ENCODE measurements around the gene ARPP21.

Gene ARPP21

GRCh38 chr3:35663471-35663870 lies 24.1 kb downstream of the ARPP21 start:
- no peak for TF ChIP-seq CTCF (IDR thresholded peaks at IDR 0.05; ENCODE audit: low read depth, low read length)
- H3K4me3 ChIP-seq (ENCODE audit: low read depth, low read length) = no peak overlapping the region

- TF ChIP-seq CTCF (IDR thresholded peaks at IDR 0.05; ENCODE audit: low read depth, low read length) = no peak
- no peak overlapping the region for H3K4me3 ChIP-seq (ENCODE audit: low read depth, low read length)
Measured at GRCh38 chr3:35664460-35664919, 25.2 kb downstream of the ARPP21 start.

- TF ChIP-seq CTCF (IDR thresholded peaks at IDR 0.05; ENCODE audit: low read depth, low read length) = no peak
Measured at GRCh38 chr3:35665390-35666055, 26.2 kb downstream of the ARPP21 start.

GRCh38 chr3:35666888-35667287 lies 27.6 kb downstream of the ARPP21 start:
- TF ChIP-seq CTCF (IDR thresholded peaks at IDR 0.05; ENCODE audit: low read depth, low read length) = no peak
- H3K4me3 ChIP-seq (ENCODE audit: low read depth, low read length) = no peak overlapping the region

More at GRCh38 chr3:35665390-35666055, 26.2 kb downstream of the ARPP21 start:
- no peak overlapping the region for H3K4me3 ChIP-seq (ENCODE audit: low read depth, low read length)

GRCh38 chr3:35670408-35670965 lies 31.2 kb downstream of the ARPP21 start:
- TF ChIP-seq CTCF (IDR thresholded peaks at IDR 0.05; ENCODE audit: low read depth, low read length) = no peak
- no peak overlapping the region for H3K4me3 ChIP-seq (ENCODE audit: low read depth, low read length)

- TF ChIP-seq CTCF (IDR thresholded peaks at IDR 0.05; ENCODE audit: low read depth, low read length) = no peak
- no peak overlapping the region for H3K4me3 ChIP-seq (ENCODE audit: low read depth, low read length)
Measured at GRCh38 chr3:35671483-35671882, 32.2 kb downstream of the ARPP21 start.

GRCh38 chr3:35673017-35673416 lies 33.7 kb downstream of the ARPP21 start:
- TF ChIP-seq CTCF (IDR thresholded peaks at IDR 0.05; ENCODE audit: low read depth, low read length) = no peak
- no peak overlapping the region for H3K4me3 ChIP-seq (ENCODE audit: low read depth, low read length)
